ENCODE measurements around the gene GART.

The GART gene

DNA sequence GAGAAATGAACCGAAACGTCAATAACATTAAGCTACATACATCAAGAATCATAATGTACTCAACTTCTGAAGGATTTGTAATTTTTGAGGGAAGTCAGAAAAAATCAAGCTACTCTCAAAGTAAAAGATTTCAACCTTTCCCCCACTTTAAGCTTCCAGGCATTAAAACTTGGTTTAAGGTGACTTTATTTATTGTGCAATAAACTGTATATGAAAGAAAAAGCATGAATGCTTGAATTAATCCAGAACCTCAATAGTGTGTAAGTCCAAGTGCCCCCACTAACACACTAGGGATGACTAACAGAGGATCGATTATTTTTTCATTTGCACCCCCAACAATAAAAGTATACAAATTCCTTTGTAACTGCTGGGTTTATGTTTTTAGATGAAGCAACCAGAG lies 10.9 kb downstream of the GART start:
- Histone ChIP-seq H3K36me3 (peaks cover 74 to 96% (median 87%) of the 10 kb centered on the region in 3 donors), H3K27ac (no peak overlapping the region), H3K27me3 (no peaks in the 10 kb centered on the region), H3K9me3 (no peaks in the 10 kb centered on the region), H3K4me1 (no peaks in the 10 kb centered on the region), H3K4me3 (no peak overlapping the region)
- TF ChIP-seq, protein P1, sequence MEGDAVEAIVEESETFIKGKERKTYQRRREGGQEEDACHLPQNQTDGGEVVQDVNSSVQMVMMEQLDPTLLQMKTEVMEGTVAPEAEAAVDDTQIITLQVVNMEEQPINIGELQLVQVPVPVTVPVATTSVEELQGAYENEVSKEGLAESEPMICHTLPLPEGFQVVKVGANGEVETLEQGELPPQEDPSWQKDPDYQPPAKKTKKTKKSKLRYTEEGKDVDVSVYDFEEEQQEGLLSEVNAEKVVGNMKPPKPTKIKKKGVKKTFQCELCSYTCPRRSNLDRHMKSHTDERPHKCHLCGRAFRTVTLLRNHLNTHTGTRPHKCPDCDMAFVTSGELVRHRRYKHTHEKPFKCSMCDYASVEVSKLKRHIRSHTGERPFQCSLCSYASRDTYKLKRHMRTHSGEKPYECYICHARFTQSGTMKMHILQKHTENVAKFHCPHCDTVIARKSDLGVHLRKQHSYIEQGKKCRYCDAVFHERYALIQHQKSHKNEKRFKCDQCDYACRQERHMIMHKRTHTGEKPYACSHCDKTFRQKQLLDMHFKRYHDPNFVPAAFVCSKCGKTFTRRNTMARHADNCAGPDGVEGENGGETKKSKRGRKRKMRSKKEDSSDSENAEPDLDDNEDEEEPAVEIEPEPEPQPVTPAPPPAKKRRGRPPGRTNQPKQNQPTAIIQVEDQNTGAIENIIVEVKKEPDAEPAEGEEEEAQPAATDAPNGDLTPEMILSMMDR (IDR thresholded peaks at IDR 0.05): no peak
- intact Hi-C loops (cut with DNase I; ENCODE audit: low total_unique reads): loop anchor here (10.0 kb wide), 1 partner anchor 46 kb away; no protein-coding TSS in a partner anchor
- DNase-seq: no peak

DNA sequence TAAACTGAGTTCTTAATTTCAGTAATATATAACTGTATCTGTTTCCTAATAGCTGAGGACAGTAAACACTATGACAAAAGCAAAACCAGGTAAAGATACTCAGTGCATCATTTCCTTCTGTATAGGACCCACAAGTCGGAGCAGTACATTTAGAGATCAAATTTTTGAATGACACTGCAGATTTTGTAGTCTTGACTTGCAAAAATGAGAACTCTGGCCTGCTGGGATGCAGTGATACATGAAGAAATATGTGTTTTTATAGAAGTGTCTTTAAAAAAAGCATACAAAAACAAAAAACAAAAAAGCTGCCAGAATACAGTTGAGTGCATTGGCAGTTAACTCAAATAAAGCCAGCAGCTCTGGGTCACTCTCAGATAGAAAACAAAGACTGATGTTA lies 19.0 kb downstream of the GART start:
- intact Hi-C loops (cut with DNase I; ENCODE audit: low total_unique reads): no loop called here

GRCh38 chr21:33522297-33522952 lies 19.5 kb downstream of the GART start:
- Histone ChIP-seq H3K4me1 (no peaks in the 10 kb centered on the region), H3K9me3 (no peaks in the 10 kb centered on the region), H3K4me3 (no peak overlapping the region), H3K27me3 (no peaks in the 10 kb centered on the region), H3K36me3 (peaks cover 36 to 73% (median 44%) of the 10 kb centered on the region in 3 donors), H3K27ac (no peak overlapping the region)
- intact Hi-C loops (cut with DNase I; ENCODE audit: low total_unique reads): no loop called here
- DNase-seq: no peak
- TF ChIP-seq, protein P1 (IDR thresholded peaks at IDR 0.05): no peak

More for the DNA sequence above, 19.0 kb downstream of the GART start:
- Histone ChIP-seq H3K9me3 (no peaks in the 10 kb centered on the region), H3K27ac (no peak overlapping the region), H3K4me3 (no peak overlapping the region), H3K27me3 (no peaks in the 10 kb centered on the region), H3K4me1 (no peaks in the 10 kb centered on the region), H3K36me3 (peaks cover 38 to 73% (median 44%) of the 10 kb centered on the region in 3 donors)
- DNase-seq: no peak
- TF ChIP-seq, protein P1 (IDR thresholded peaks at IDR 0.05): no peak

DNA sequence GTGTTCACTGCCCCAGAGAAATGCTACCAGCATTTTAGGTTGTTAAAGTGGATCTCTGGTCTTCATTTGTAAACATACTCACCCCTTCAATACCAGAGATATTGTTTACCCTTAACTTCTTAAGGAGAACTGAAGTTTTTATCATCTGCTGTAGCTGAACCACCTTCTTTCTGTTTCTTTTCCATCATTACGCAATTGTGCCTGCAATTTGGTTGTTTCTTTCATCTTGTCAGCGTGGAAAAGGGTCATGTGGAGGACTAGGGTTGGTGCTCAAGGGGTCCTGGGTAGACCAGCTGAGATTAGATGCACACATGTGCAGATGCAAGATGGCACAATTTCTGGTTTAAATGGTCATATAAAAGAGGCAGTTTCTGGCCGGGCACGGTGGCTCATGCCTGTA lies 23.0 kb downstream of the GART start:
- H3K27ac ChIP-seq: no peak overlapping the region
- H3K4me1 ChIP-seq: no peaks in the 10 kb centered on the region
- H3K4me3 ChIP-seq: no peak overlapping the region
- no peak for DNase-seq
- H3K36me3 ChIP-seq: peaks cover 58 to 78% (median 67%) of the 10 kb centered on the region in 3 donors
- no peaks in the 10 kb centered on the region for H3K27me3 ChIP-seq
- intact Hi-C loops (cut with DNase I; ENCODE audit: low total_unique reads): no loop called here
- no peaks in the 10 kb centered on the region for H3K9me3 ChIP-seq
- TF ChIP-seq, protein P1 (IDR thresholded peaks at IDR 0.05): no peak

- Histone ChIP-seq H3K27me3 (no peaks in the 10 kb centered on the region), H3K4me1 (no peaks in the 10 kb centered on the region), H3K27ac (no peak overlapping the region), H3K36me3 (peaks cover 63 to 99% (median 87%) of the 10 kb centered on the region in 3 donors), H3K9me3 (no peaks in the 10 kb centered on the region), H3K4me3 (no peak overlapping the region)
- intact Hi-C loops (cut with DNase I; ENCODE audit: low total_unique reads): no loop called here
- DNase-seq: no peak
- TF ChIP-seq, protein P1 (IDR thresholded peaks at IDR 0.05): no peak
These were observed 27.7 kb downstream of the GART start for GRCh38 chr21:33514229-33514628.
